ENCODE data around the gene SH3TC1.

Gene SH3TC1

DNA sequence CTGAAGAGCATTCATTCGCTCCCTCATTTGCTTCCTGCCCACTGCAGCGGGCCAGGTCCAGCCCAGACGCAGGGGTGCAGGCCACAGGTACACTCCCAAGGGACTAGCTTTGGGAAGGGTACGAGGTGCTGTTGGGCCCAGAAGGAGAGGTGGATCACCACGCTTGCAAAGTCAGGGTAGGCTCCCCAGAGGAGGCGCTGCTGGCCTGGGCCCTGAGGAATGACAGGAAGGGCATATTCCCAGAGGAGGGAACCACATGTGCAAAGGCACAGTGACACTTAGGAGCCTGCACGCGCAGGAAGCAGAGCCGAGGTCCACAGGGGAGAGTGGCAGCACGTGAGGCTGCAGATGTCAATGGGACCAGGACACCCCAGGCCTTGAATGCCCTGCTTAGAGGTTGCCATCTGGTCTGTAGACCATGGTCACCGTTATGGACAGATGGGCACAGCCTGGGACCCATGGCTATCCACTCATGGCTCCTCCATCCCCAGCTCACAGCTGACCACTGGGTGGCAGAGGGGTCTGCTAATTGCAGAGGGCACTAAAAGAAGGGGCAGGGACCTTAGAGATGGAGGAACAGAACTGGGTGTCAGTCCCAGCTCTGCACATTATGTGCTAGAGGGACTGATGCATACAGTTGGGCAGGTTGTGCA, 78.4 kb downstream of the SH3TC1 start:
- Histone ChIP-seq H3K9ac (ENCODE audit: low read depth, low read length) (no peak overlapping the region), H3K4me3 (ENCODE audit: low read depth, low read length) (no peak overlapping the region), H3K9me3 (ENCODE audit: control insufficient read depth, insufficient read depth, low read length) (no peaks in the 10 kb centered on the region), H3K36me3 (ENCODE audit: control insufficient read depth, insufficient read depth, low read length) (no peaks in the 10 kb centered on the region), H3K27me3 (ENCODE audit: control insufficient read depth, insufficient read depth, low read length) (no peaks in the 10 kb centered on the region), H3K4me1 (ENCODE audit: control insufficient read depth, insufficient read depth, low read length) (no peaks in the 10 kb centered on the region), H3K27ac (ENCODE audit: low read depth, low read length) (no peak overlapping the region)

DNA sequence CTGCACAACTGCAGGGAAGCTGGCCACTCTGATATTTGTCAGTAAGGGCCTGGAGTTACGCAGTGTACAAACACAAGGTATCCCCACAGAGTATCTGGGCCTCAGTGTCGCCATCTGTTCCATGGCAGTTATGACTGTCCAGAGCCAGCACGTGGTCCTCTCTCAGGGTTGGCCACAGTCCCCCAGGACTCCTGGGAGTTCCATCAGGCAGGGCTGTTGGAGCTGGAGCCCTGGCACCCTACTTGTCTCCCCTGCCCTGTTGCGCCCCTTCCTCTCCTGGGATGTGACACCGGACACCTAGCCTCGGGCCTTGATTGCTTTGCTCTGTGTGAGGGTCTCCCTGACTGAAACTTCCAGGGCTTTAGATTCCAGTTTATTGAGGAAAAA, 78.9 kb downstream of the SH3TC1 start:
- no peaks in the 10 kb centered on the region for H3K9me3 ChIP-seq (ENCODE audit: control insufficient read depth, insufficient read depth, low read length)
- H3K36me3 ChIP-seq (ENCODE audit: control insufficient read depth, insufficient read depth, low read length), result no peaks in the 10 kb centered on the region
- H3K9ac ChIP-seq (ENCODE audit: low read depth, low read length), result no peak overlapping the region
- H3K27me3 ChIP-seq (ENCODE audit: control insufficient read depth, insufficient read depth, low read length), result no peaks in the 10 kb centered on the region
- H3K4me3 ChIP-seq (ENCODE audit: low read depth, low read length), result no peak overlapping the region
- H3K27ac ChIP-seq (ENCODE audit: low read depth, low read length), result no peak overlapping the region
- H3K4me1 ChIP-seq (ENCODE audit: control insufficient read depth, insufficient read depth, low read length), result no peaks in the 10 kb centered on the region

DNA sequence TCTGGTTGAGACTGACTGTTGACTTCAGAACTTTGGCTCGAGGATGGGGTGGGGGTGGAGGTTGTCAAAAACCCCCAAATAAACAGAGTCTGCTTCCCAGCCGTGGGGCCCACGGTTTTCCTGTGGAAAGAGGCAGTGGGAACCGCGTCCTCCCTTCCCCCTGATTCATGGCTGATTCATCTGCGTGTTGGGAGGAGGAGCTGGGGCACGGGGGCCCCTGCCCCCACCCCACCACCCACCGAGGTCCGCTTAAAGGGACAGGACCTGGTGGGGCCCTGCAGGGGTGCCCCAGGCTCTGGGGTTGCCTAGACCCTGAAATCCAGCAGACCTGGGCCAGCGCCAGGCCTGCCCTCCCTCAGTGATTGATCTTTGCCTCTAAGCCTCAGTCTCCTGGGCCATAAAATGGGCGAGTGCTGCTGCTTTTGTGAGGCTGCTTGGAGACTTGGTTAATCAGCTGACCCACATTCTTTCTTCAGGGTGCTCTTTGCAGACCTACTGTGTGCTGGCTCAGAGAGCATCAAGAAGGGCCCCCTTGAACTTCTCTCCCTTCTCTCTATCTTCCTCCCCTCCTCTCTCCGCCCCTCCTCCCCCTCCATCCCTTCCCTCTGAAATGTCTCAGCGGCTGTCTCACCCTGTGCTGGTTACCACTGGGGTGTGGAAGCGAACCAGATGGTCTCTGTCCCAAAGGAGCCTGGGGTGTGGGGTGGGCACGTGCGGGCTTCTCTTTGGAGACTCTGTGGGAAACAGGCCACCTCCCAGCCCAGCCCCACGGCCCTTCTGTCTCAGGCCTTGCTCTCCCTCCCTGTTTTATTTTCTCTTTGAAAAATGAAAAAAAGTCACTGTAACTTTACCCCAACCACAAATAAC, 79.6 kb downstream of the SH3TC1 start:
- no peaks in the 10 kb centered on the region for H3K4me1 ChIP-seq (ENCODE audit: control insufficient read depth, insufficient read depth, low read length)
- H3K9me3 ChIP-seq (ENCODE audit: control insufficient read depth, insufficient read depth, low read length), result no peaks in the 10 kb centered on the region
- H3K36me3 ChIP-seq (ENCODE audit: control insufficient read depth, insufficient read depth, low read length), result no peaks in the 10 kb centered on the region
- H3K27me3 ChIP-seq (ENCODE audit: control insufficient read depth, insufficient read depth, low read length), result no peaks in the 10 kb centered on the region
- H3K9ac ChIP-seq (ENCODE audit: low read depth, low read length), result no peak overlapping the region
- H3K27ac ChIP-seq (ENCODE audit: low read depth, low read length), result no peak overlapping the region
- no peak overlapping the region for H3K4me3 ChIP-seq (ENCODE audit: low read depth, low read length)

DNA sequence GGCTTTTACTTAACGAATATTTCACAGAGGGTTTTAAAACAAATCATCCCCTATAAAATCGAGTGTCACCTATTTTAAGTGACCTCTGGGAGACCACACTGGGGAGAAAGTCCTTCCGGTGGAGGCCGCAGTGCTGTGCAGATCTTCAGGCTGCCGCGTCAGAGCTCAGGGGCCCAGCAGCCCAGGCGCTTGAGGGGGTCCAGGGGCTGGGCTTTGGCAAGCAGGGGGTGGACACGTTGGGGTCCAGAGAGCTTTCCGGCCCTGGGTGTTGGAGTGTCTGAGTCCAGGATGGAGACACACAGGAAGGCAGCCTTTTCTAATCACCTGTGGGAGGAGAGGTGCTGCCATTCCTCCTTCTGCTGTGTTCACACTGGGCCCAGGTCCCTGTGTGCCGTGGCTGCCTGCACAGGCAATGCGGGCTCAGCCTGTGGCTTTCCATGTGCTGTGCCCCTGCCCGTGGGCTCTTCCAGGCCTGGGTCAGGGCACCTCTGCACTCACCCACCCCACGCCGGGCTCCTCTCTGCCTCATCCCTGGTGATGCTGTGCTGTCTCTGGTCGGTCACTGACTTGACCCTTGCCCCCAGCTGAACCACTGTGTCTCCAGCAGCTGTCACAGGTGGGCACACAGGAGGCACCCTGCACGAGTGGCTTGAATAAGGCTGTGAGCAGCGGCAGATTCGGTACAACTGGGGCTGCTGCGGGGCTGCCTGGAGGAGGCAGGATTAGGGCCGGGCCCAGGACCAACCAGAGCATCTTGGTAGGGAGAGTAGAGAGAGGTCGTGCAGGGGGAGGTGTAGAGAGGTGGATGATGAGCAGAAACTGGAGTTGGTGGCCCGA, 80.4 kb downstream of the SH3TC1 start:
- no peaks in the 10 kb centered on the region for H3K36me3 ChIP-seq (ENCODE audit: control insufficient read depth, insufficient read depth, low read length)
- no peak overlapping the region for H3K27ac ChIP-seq (ENCODE audit: low read depth, low read length)
- H3K27me3 ChIP-seq (ENCODE audit: control insufficient read depth, insufficient read depth, low read length), result no peaks in the 10 kb centered on the region

DNA sequence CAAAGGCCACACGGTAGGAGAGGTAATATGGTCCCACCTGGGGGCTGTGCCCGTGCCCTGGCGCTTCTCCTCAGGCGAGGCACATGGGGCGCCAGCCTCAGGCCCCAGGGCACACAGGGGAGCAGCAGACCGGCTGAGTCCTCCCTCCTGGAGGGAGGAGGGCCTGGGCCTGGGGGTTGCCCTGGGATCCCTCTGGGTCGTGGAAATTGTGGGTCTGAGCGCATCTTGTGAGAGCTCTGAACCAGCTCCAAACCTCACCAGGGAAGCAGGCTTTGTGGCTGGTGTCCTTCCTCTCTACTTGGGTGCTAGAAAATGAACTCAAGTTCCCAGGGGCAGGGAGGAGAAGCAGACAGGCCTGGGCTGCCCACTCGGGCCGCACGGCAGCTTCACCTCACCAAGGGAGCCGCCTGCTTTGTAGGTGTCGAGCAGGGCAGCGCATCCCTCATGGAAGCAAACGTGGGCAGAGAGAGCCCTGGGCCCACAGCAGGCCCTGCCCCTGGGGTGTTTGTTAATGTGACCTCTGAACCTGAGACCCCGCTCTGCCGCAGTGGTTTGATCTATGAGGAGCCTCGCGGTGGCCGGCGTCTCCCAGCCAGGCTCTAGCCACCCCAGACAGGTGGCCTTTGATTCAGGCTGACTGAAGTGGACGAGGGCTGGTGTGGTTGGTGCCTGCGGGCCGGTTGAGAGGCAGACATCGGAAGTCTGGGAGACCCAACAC, 81.2 kb downstream of the SH3TC1 start:
- no peaks in the 10 kb centered on the region for H3K27me3 ChIP-seq (ENCODE audit: control insufficient read depth, insufficient read depth, low read length)
- H3K9ac ChIP-seq (ENCODE audit: low read depth, low read length), result no peak overlapping the region
- H3K4me1 ChIP-seq (ENCODE audit: control insufficient read depth, insufficient read depth, low read length), result no peaks in the 10 kb centered on the region
- H3K36me3 ChIP-seq (ENCODE audit: control insufficient read depth, insufficient read depth, low read length), result no peaks in the 10 kb centered on the region
- no peak overlapping the region for H3K27ac ChIP-seq (ENCODE audit: low read depth, low read length)
- H3K4me3 ChIP-seq (ENCODE audit: low read depth, low read length), result no peak overlapping the region
- H3K9me3 ChIP-seq (ENCODE audit: control insufficient read depth, insufficient read depth, low read length), result no peaks in the 10 kb centered on the region

More for the DNA sequence above, 80.4 kb downstream of the SH3TC1 start:
- no peaks in the 10 kb centered on the region for H3K4me1 ChIP-seq (ENCODE audit: control insufficient read depth, insufficient read depth, low read length)
- no peak overlapping the region for H3K4me3 ChIP-seq (ENCODE audit: low read depth, low read length)
- no peak overlapping the region for H3K9ac ChIP-seq (ENCODE audit: low read depth, low read length)
- no peaks in the 10 kb centered on the region for H3K9me3 ChIP-seq (ENCODE audit: control insufficient read depth, insufficient read depth, low read length)

DNA sequence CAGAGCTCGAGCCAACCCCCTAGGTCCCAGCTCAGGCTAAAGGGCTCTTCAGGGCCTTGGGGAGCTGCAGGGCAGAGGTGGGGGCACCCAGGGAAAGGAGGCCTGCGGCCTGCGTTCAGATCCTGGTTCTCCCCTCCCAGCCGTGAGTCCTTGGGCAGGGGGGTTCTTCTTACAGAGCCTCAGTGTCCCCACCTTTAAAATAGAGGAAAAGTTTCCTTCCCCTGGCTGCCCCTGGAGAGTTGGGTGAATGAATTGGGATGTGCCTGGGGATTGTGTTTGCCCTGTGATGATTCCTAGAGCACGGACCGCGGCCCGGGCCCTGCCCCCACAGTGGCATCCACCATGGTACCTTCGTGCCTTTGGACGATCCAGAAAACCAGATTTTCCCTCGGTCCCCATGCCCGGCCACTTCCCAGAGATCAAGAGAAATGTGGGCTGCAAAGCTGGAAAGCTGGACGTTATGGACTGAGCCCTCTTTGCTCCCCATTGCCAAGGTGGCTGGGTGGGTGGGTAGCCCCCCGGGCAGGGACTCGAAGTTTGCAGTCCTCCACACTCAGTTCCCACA, 81.9 kb downstream of the SH3TC1 start:
- Histone ChIP-seq H3K9me3 (ENCODE audit: control insufficient read depth, insufficient read depth, low read length) (no peaks in the 10 kb centered on the region), H3K27me3 (ENCODE audit: control insufficient read depth, insufficient read depth, low read length) (no peaks in the 10 kb centered on the region), H3K4me1 (ENCODE audit: control insufficient read depth, insufficient read depth, low read length) (no peaks in the 10 kb centered on the region), H3K4me3 (ENCODE audit: low read depth, low read length) (no peak overlapping the region), H3K9ac (ENCODE audit: low read depth, low read length) (no peak overlapping the region), H3K36me3 (ENCODE audit: control insufficient read depth, insufficient read depth, low read length) (no peaks in the 10 kb centered on the region), H3K27ac (ENCODE audit: low read depth, low read length) (no peak overlapping the region)

DNA sequence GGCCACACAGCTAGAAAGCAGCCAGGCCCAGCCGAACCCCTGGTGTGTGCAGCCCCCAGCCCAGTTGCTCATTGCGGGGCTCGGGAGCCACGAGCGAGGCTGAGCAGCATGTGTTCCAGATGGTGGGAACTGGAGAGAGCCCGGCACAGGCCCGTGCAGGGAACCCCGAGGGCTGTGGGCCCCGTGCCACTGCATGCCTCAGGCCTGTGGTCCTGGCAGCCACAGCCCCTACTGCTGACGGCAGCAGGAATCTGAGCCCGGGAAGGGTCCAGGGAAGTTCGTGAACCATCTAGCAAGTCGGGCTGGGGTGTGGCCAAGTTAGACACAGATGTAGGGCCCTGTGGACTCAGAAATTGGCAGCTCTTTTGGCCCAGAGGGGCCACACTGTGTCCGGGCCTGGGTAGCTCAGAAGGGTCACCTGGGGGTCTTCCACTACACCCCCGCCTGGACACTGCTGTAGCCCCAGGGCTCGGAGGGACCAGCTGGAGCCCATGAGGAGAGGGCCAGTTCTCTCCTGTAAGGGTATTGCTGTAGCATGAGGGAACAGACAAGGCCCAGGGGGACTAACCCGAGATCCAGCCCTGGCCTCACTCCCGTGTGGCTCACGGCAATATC, 82.5 kb downstream of the SH3TC1 start:
- H3K4me3 ChIP-seq (ENCODE audit: low read depth, low read length), result no peak overlapping the region
- H3K9me3 ChIP-seq (ENCODE audit: control insufficient read depth, insufficient read depth, low read length), result no peaks in the 10 kb centered on the region
- no peak overlapping the region for H3K9ac ChIP-seq (ENCODE audit: low read depth, low read length)
- no peaks in the 10 kb centered on the region for H3K27me3 ChIP-seq (ENCODE audit: control insufficient read depth, insufficient read depth, low read length)
- H3K4me1 ChIP-seq (ENCODE audit: control insufficient read depth, insufficient read depth, low read length), result no peaks in the 10 kb centered on the region
- no peaks in the 10 kb centered on the region for H3K36me3 ChIP-seq (ENCODE audit: control insufficient read depth, insufficient read depth, low read length)
- H3K27ac ChIP-seq (ENCODE audit: low read depth, low read length), result no peak overlapping the region

DNA sequence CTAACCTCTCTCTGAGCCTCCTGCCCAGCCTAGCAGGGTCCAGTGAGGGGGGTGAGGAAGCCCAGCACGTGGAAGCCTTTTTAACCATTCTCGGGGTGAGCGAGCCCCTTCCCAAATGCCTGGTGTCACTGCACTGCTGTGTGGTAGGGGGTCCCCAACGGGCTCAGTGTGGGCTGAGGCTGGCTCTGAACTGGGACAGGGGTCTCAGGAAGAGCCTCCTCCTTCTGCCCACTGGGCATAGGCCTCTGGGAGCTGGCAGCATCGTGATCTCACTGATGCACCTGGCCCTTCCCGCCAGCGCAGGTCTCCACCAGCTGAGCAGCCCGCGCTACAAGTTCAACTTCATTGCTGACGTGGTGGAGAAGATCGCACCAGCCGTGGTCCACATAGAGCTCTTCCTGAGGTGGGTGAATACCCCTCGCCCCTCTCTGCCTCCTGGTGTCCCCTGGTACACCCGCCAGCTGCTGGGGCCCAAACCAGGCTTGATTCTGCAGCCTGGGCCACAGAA, 83.1 kb downstream of the SH3TC1 start:
- no peak overlapping the region for H3K27ac ChIP-seq (ENCODE audit: low read depth, low read length)
- H3K4me1 ChIP-seq (ENCODE audit: control insufficient read depth, insufficient read depth, low read length), result no peaks in the 10 kb centered on the region
- H3K9ac ChIP-seq (ENCODE audit: low read depth, low read length), result no peak overlapping the region
- no peak overlapping the region for H3K4me3 ChIP-seq (ENCODE audit: low read depth, low read length)
- H3K36me3 ChIP-seq (ENCODE audit: control insufficient read depth, insufficient read depth, low read length), result no peaks in the 10 kb centered on the region
- no peaks in the 10 kb centered on the region for H3K27me3 ChIP-seq (ENCODE audit: control insufficient read depth, insufficient read depth, low read length)
- no peaks in the 10 kb centered on the region for H3K9me3 ChIP-seq (ENCODE audit: control insufficient read depth, insufficient read depth, low read length)

DNA sequence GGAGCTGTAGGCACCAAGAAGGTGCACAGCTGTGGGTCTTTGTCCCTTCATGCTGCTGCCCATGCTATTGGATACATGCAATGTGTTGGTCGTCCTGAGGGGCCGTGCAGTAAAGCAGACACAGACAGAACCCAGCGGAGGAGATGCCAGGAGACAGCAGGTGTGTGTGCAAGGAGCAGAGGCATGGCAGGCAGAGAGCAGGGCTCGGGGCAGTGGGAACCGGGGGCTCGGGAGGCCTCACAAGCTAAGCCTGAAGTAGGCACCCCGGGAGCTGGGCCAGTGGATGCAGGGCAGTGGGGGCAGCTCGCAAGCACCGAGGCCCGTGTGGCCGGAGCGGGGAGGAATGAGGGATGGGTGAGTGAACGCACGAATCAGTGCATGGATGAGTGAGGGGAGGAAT, 83.7 kb downstream of the SH3TC1 start:
- no peak overlapping the region for H3K9ac ChIP-seq (ENCODE audit: low read depth, low read length)

DNA sequence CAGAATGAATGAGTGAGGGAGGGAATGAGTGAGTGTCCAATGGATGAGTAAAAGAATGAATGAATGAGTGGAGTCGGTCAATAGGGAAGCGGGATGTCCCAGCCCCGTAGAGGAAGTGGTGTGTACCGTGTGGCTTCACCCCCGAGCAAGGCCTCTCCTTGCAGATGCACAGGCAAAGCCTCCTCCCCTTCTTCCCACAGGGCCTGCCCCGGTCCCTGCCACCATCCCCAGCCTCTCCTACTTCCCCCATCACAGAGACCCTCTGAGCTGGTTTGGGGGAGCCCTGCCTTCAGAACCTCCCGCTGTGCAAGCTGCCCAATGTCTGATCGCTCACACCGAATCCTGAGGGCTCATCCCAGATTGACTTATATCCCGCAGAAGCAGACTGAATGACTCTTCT, 84.1 kb downstream of the SH3TC1 start:
- no peak overlapping the region for H3K9ac ChIP-seq (ENCODE audit: low read depth, low read length)
- H3K36me3 ChIP-seq (ENCODE audit: control insufficient read depth, insufficient read depth, low read length), result no peaks in the 10 kb centered on the region
- no peaks in the 10 kb centered on the region for H3K27me3 ChIP-seq (ENCODE audit: control insufficient read depth, insufficient read depth, low read length)
- no peak overlapping the region for H3K27ac ChIP-seq (ENCODE audit: low read depth, low read length)
- no peaks in the 10 kb centered on the region for H3K9me3 ChIP-seq (ENCODE audit: control insufficient read depth, insufficient read depth, low read length)
- H3K4me3 ChIP-seq (ENCODE audit: low read depth, low read length), result no peak overlapping the region
- no peaks in the 10 kb centered on the region for H3K4me1 ChIP-seq (ENCODE audit: control insufficient read depth, insufficient read depth, low read length)

More for the DNA sequence above, 83.7 kb downstream of the SH3TC1 start:
- Histone ChIP-seq H3K27me3 (ENCODE audit: control insufficient read depth, insufficient read depth, low read length) (no peaks in the 10 kb centered on the region), H3K4me3 (ENCODE audit: low read depth, low read length) (no peak overlapping the region), H3K36me3 (ENCODE audit: control insufficient read depth, insufficient read depth, low read length) (no peaks in the 10 kb centered on the region), H3K9me3 (ENCODE audit: control insufficient read depth, insufficient read depth, low read length) (no peaks in the 10 kb centered on the region), H3K4me1 (ENCODE audit: control insufficient read depth, insufficient read depth, low read length) (no peaks in the 10 kb centered on the region), H3K27ac (ENCODE audit: low read depth, low read length) (no peak overlapping the region)

Measured in HUES48 (cell line).